GM23338 (cell line): ENCODE measurements around the gene IQSEC3.

ENCODE experiments used
- CTCF ChIP-seq, 2 experiments: fragments of 200-600 bp in 1 of 2; sonication (generic) in 1 of 2; conservative IDR thresholded peaks; 2 replicates each; pipeline versions ENCODE4 v1.5.1 to v1.6.1; 2016 to 2017; ENCODE audit warnings: antibody characterized with exemption in 2 of 2, low read depth in 2 of 2, mild to moderate bottlenecking in 2 of 2, moderate library complexity in 1 of 2
- EZH2phosphoT487 ChIP-seq: fragments of 200-600 bp; sonication (generic); IDR thresholded peaks from one replicate; pipeline ENCODE4 v1.8.1; 2018; ENCODE audit warnings: antibody characterized with exemption; ENCODE audit not compliant: unreplicated experiment
- REST ChIP-seq: IDR thresholded peaks from one replicate; pipeline ENCODE4 v1.6.1; 2018; ENCODE audit warnings: antibody characterized with exemption; ENCODE audit not compliant: unreplicated experiment

- TF ChIP-seq CTCF (conservative IDR thresholded peaks at IDR 0.05; ENCODE audit: low read depth in 2 of 2) (no peak), REST (no peak), EZH2phosphoT487 (no peak)
Measured at GRCh38 chr12:211639-212414, 145.3 kb downstream of the IQSEC3 start.
